Fibroblast of mammary gland (primary cell): ENCODE data around the gene TJP1.

Experiments used
- DNase-seq: peaks from one replicate; pipeline ENCODE4 v3.0.0-alpha.2; 2010; ENCODE audit warnings: low read depth
- H3K4me3 ChIP-seq: 2 replicates; pipeline ENCODE4 v1.5.1; 2011; ENCODE audit warnings: low read depth, mild to moderate bottlenecking, low read length, moderate library complexity; ENCODE audit not compliant: control insufficient read depth
- CTCF ChIP-seq: conservative IDR thresholded peaks from 2 replicates; pipeline ENCODE4 v1.5.1; 2011; ENCODE audit warnings: low read depth, low read length, inconsistent platforms; ENCODE audit not compliant: control insufficient read depth, insufficient read depth

TJP1 gene

GRCh38 chr15:29712149-29712885 is 110.0 kb downstream of the TJP1 start:
- DNase-seq, result no peak
- H3K4me3 ChIP-seq, result no peak overlapping the region
- TF ChIP-seq CTCF, result no peak

GRCh38 chr15:29711531-29711930 is 110.7 kb downstream of the TJP1 start:
- no peak for TF ChIP-seq CTCF
- no peak for DNase-seq
- H3K4me3 ChIP-seq, result no peak overlapping the region

- peak; percentile 13 for DNase-seq
- TF ChIP-seq CTCF, result no peak
- no peak overlapping the region for H3K4me3 ChIP-seq
Observed at GRCh38 chr15:29708519-29708918, 113.7 kb downstream of the TJP1 start.

- no peak overlapping the region for H3K4me3 ChIP-seq
- no peak for TF ChIP-seq CTCF
- DNase-seq, result no peak
Observed at GRCh38 chr15:29704950-29705597, 117.2 kb downstream of the TJP1 start.

GRCh38 chr15:29701151-29701550 is 121.1 kb downstream of the TJP1 start:
- TF ChIP-seq CTCF, result no peak
- no peak overlapping the region for H3K4me3 ChIP-seq
- no peak for DNase-seq

GRCh38 chr15:29700296-29700695 is 122.0 kb downstream of the TJP1 start:
- TF ChIP-seq CTCF, result no peak
- no peak for DNase-seq
- no peak overlapping the region for H3K4me3 ChIP-seq
